Uterus (tissue), 2 donors: ENCODE results near the gene ROCK2.

Experiments used
- POLR2A ChIP-seq, 2 donors: fragments of 450-650 bp; IDR thresholded peaks; one replicate each; pipeline ENCODE4 v1.6.1; 2016; ENCODE audit warnings: antibody characterized with exemption in 2 of 2, mild to moderate bottlenecking in 1 of 2, moderate library complexity in 1 of 2
- TF ChIP-seq, protein P1 (sequence below), 4 experiments: fragments of 200-600 bp in 2 of 4; fragments of 450-650 bp in 2 of 4; sonication (generic) in 2 of 4; IDR thresholded peaks; one replicate each; pipeline ENCODE4 v1.5.1; 2016 to 2019; ENCODE audit warnings: antibody characterized with exemption in 4 of 4, mild to moderate bottlenecking in 2 of 4, moderate library complexity in 1 of 4

DNA sequence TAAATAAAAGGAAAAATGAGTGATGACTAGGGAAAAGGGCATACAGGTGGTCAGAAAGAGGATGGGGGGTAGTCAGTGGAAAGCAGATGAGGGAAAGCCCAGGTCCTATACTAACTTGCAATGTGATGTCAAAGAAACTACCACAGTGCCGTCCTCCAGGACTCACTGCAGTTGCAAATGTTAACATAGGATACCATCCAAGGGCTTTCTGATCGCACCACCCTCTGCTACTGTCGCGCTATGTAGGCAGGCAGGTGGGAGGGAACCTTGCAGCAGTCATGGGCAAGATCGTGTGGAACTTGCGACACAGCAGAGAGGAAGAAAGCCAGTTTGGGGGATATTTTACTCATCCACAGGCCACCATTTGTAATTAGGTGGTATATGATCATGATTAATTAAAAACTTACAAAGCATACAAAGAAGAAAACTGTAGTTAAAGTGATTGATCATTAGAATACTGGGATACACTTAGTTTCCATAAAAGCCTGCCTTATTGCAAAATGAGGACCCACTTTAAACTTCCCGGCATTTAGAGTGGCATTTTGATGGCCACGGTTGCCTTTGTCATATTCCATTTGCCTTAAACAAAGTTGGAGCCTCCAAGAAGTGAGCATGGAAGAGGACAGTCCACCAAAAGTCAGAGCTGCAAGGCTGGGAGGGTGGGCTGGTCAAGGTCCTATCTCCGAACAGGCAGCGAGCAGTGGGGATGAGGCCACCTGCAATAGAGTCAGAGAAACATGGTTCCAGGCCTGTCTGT lies 8.5 kb upstream of the ROCK2 start:
- TF ChIP-seq, protein P1, sequence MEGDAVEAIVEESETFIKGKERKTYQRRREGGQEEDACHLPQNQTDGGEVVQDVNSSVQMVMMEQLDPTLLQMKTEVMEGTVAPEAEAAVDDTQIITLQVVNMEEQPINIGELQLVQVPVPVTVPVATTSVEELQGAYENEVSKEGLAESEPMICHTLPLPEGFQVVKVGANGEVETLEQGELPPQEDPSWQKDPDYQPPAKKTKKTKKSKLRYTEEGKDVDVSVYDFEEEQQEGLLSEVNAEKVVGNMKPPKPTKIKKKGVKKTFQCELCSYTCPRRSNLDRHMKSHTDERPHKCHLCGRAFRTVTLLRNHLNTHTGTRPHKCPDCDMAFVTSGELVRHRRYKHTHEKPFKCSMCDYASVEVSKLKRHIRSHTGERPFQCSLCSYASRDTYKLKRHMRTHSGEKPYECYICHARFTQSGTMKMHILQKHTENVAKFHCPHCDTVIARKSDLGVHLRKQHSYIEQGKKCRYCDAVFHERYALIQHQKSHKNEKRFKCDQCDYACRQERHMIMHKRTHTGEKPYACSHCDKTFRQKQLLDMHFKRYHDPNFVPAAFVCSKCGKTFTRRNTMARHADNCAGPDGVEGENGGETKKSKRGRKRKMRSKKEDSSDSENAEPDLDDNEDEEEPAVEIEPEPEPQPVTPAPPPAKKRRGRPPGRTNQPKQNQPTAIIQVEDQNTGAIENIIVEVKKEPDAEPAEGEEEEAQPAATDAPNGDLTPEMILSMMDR (IDR thresholded peaks at IDR 0.05): no peak
- TF ChIP-seq POLR2A (IDR thresholded peaks at IDR 0.05): no peak
